Pulmonary artery endothelial cell (primary cell): ENCODE measurements around the gene NRIP1. TPM values are rescaled to one million over a fixed set of nuclear protein-coding genes. Genes with fewer than 3 reads are reported as not detected.
"Not testable (repeated sequence)": the region's sequence is repeated elsewhere in the genome, so short reads cannot be mapped to it uniquely, and the experiment has no call there.

Source experiments
- DNase-seq: peaks from one replicate; pipeline ENCODE4 v3.0.0-alpha.2; 2011; ENCODE audit warnings: low read depth, low spot score
- total RNA-seq: library from RNA; depleted of rRNA; stranded (reverse); fragments of >200 nt; gene quantifications from 2 replicates; pipeline ENCODE4 v1.2.3, GENCODE V29; 2014

NRIP1 gene
- total RNA-seq, 1 donor from 2014 or later = 39.5 TPM

DNA sequence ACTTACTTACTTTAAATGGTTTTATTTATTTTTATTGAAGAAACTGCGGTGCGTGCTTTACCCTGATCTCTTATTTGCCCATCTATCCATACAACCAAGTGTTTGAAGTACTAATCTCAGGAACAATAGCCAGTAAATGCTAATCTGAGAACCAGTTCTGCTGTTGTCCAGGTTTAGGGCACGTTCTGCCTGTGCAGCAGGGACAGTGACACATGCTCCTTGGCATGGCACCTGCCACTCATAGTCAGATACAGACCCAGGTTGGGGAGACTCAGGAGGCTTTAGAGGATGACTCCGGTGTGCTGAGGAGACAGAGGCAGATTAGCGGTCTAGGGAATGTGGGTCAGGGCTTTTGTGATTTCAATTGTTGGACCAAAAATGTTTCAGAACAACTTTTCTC, 83.6 kb downstream of the NRIP1 start:
- DNase-seq = no peak

GRCh38 chr21:14979264-14979663, 85.5 kb downstream of the NRIP1 start:
- no peak for DNase-seq

- no peak for DNase-seq
Observed at GRCh38 chr21:14977814-14978213, 87.0 kb downstream of the NRIP1 start.

GRCh38 chr21:14975136-14975919, 89.5 kb downstream of the NRIP1 start:
- no peak for DNase-seq

GRCh38 chr21:14972678-14973077, 92.1 kb downstream of the NRIP1 start:
- DNase-seq = no peak

DNA sequence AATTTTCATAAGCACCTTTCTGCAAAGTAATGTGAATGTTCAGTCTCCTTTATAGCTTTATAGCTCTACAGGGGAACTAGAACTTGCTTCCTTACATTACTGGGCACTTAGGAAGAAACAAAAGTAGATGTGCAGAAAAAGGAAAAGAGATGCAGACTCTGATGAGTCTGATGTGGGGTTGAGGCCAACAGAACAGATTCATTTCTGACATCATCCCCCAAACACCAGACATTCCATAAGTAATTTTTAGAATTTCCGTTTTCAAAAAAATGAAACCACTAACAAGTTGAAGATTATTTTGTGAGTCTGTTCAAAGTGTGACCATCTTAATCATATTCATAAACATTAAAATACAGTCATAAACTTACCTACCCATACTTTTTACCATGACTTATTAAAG, 96.0 kb downstream of the NRIP1 start:
- DNase-seq = no peak

DNA sequence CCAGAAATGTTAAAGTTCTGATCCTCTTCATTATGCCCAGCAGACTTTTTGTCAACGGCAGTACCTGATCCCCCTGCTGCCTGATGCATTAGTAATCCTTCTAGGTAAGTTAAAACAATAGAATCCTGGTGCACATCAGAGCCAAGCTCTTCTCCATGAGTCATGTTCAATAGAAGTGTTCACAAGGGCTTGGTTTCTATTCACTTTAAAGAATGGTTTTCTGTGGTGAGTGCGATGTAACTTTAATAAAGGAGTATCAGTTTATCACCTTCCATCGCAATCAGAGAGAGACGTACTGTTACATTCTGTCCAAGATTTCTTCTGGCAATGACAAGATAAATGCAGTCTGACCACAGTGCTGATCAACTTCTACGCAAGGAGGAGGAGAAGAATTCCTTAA, 96.8 kb downstream of the NRIP1 start:
- no peak for DNase-seq

DNA sequence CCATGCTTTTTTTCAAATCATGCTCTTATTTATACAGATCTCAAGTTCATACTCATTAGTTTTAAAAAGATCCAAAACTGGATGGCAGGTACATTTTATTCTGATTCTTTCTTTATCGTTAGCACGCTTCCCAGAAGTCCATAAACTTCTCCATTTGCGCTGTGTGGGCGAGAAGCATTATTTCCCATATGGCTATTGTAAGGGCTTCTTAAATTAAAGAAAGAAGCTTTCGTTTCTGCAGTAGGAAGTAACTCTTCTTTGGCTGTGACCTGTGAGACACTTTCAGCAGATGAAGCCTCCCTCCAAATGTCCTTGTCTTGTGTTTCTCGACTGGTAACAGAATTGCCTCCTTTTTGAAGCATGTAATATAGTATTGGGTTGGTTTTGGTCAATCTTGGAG, 100.2 kb downstream of the NRIP1 start:
- DNase-seq = no peak

GRCh38 chr21:14962217-14962616, 102.6 kb downstream of the NRIP1 start:
- no peak for DNase-seq

GRCh38 chr21:14961502-14961901, 103.3 kb downstream of the NRIP1 start:
- DNase-seq = no peak

DNA sequence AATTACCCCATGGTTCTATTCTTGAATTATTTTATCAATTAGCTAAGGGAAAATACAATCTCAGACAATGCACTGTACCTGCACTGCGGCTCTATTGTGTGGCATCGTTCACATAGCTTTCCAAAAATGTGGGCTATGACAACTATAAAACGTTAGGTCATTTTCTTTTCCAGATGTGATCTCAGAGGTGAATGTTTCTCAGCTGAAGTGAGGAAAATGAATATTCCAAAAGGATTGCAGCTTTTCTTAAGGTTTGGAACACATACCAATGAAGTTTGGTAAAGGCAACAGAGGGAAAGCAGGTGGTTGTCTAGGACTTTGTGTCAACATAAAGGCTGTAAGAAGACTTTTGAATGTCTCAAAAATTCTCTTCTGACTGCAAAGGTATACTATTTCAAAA, 105.5 kb downstream of the NRIP1 start:
- DNase-seq = no peak

DNA sequence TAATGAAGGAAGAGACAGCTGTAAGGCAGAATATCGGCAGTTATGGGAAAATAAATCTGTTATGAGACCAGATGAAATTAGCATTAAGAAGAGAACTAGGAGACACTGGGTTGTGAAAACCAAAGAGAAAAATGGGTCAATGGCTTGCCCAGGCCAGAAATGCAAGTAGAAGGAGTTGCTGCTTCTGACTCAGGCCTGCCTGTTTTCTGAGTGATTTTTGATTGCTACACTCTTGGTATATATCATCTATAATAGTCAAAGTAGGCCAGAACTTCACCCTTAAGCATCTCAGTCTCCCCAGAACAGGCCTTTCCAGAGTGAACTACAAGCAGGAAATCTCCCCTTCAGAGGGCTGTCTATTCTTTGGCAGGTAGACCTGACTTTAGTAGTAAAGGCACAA, 107.0 kb downstream of the NRIP1 start:
- no peak for DNase-seq

GRCh38 chr21:14956807-14957206, 108.0 kb downstream of the NRIP1 start:
- no peak for DNase-seq

DNA sequence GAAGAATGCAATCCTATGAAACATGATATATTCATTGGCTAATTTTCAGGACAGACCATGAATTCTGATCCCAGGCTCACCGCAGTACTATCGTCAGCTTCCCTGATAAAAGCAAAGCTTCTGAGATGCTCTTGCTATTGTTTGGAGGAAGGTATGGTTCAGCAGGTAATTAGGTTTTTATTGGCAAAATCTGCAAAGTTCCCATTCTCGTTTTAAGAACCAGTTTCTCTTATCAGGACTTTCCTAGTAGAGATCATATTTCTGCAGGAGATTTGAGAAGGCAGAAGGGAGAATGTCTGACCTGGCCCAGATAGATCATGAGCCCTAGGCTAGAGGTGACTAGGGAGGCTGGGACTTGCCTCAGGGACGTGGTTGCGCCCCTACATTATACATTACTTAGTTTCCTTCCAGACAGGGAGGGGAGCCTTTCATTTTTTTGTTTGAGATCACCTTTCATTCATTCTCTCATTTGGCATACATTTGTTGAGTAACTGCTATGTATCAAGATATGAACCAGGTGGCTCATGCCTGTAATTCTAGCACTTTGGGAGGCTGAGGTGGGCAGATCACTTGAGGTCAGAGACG, 108.8 kb downstream of the NRIP1 start:
- DNase-seq = no peak

DNA sequence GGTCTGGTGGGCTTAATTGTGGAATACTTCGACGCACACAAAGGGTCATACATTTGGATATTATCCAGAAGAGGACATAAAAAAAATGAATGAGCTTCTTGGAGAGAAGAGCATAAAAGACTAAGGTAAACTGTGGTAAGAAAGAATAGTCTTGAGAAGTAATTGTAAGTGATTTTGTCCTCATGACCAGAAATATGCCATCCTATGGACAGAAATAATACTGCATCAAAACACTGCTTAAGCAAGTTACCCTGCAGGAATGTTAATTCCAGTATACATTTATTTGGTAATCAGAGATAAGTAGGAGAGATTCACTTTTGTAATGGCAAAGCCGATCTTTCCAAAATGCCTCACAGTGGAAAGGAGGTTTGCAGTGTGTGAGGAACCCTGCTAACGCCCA, 111.9 kb downstream of the NRIP1 start:
- no peak for DNase-seq

- no peak for DNase-seq
Observed at GRCh38 chr21:14949603-14950002, 115.2 kb downstream of the NRIP1 start.

DNA sequence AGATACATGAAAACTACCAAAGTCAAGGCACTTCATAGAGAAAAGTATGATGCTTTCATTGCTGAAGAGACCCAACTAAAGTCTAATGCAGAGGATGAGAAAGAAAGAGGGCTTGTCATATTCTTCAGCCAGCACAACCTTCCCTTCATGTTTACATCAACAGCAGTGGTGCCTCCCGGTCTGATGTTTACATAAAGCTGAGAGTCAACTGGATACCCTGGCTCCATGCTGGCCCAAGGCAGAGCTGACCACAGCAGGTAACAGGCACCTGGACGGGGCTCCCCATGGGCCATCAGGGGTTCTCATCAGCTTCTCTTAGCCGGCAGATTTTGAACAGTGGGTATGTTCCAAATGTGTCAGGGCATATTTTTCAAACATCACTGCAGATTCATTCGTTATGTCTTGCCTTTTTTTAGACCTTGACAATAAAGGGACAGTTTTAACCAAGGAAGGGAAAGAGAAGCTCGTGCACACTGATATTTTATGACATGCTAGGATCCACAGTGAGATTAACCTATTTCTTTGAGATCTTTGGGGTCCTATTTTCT, 117.1 kb downstream of the NRIP1 start:
- no peak for DNase-seq

DNA sequence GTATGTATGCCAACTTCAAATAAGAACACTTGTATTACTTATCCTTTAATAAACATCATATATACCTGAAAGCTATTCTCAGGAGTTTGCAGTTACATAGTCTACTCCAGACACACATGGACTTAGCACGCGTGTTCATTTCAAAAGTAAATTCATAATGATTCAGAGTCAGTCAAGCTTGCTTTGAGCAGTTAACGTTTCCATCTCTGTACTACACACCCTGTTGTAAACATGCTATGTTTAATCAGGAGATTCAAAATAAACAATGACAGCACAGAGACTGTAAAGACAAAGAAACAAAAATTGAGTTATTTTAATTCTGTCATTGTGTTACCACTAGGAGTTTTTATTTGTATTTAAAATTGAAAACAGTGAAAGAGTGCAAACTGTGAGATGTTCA, 119.6 kb downstream of the NRIP1 start:
- no peak for DNase-seq

DNA sequence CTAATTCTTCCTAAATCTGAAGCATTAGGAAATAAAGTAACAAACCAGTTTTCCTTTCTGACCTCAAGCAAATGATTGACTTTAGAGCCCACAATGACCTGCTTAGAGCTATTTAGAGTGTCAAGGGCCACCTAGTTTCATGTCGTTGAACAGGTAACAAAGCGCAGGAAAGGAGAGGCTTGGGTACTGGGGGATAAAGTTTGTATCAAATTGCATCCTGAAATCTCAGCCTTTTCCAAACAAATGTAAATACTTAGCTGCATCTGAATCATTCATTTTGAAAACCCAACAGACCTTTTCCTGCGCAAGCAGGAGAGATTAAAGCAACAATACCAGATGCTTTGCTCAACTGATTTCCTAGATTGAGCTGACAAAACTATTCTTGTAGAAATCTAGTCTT, 121.2 kb downstream of the NRIP1 start:
- DNase-seq = no peak

DNA sequence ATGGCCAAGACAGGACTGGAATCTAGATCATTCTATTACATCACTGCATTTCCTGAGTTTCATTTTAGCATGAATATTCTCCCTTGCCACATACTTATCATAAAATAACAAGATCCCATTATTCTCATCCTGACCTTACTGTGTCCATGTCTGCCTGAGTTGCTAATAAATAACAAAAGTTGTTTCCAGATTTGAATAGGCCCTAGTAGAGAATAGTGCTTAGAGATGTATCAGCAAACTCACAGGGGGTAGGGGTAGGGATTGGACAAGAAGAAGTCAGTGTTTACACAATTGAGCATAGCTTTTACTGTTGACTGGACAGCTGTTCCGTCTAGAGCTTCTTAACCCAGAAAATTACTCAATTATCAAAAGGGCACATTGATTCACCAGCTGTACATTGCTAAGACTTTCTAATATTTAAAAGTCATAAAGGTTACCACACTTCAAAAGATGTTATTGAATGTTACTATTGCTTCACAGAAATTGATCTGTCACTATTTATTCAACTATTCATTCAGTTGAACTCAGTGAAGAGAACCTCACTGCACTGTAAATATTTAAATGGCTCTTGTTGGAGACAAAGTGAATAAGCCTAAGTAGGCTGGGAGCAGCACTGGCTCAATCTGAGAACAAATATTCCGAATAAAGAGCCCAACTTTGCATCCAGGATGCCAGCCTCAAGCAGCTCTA, 121.9 kb downstream of the NRIP1 start:
- DNase-seq = no peak

GRCh38 chr21:14927324-14927723, 137.5 kb downstream of the NRIP1 start:
- DNase-seq = not testable (repeated sequence)

GRCh38 chr21:14926186-14926585, 138.6 kb downstream of the NRIP1 start:
- no peak for DNase-seq
